Measurements from ENCODE around the gene ADAMTS16. TPM values are rescaled to one million over a fixed set of nuclear protein-coding genes. Genes with fewer than 3 reads are reported as not detected.

ADAMTS16 gene
- total and polyA plus RNA-seq, 12 donors: 0.01 to 0.47 (median 0.12) TPM; not detected in 6

DNA sequence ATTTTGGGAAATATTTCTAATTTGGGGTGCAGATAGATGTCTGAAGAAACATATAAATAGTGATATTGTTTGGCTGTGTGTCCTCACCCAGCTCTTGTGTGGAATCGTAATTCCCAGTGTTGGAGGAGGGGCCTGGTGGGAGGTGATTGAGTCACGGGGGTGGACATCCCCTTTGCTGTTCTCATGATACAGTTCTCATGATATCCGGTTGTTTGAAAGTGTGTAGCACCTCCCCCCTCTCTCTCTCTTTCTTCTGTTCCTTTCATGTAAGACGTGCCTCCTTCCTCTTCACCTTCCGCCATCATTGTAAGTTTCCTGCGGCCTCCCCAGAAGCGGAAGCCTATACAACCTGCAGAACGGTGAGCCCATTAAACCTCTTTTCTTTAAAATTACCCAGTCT, 11.4 kb upstream of the ADAMTS16 start:
- no peak for TF ChIP-seq CTCF (IDR thresholded peaks at IDR 0.05)
- WGBS, 2 donors: 69% methylated on average over 8 of the region's 8 CpGs
- Histone ChIP-seq H3K36me3 (no peaks in the 10 kb centered on the region), H3K4me3 (no peak overlapping the region), H3K9me3 (peaks cover 0 to 2% (median 0%) of the 10 kb centered on the region in 11 donors), H3K27me3 (peaks cover 0 to 13% (median 0%) of the 10 kb centered on the region in 7 donors), H3K27ac (no peak overlapping the region), H3K4me1 (no peaks in the 10 kb centered on the region)
- DNase-seq (no peak), ATAC-seq (no peak)
- intact Hi-C loops (cut with DNase I): no loop called here

DNA sequence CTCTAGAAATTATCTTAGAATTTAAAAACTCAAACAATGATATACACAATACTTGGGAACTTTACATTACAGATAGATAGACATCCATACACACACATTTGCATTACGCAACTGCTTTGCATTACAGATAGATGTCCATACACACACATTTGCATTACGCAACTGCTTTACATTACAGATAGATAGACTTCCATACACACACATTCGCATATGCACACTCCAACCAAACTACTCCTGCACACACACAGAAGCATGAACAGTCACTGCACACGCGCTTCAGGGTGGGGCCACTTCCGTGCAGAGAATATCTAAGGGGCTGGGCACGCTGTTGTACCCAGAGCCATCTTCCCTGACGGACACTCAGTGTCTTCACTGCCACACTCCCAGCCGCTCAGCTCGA, 7.9 kb upstream of the ADAMTS16 start:
- H3K27me3 ChIP-seq: peaks cover 0 to 5% (median 0%) of the 10 kb centered on the region in 7 donors
- no peak overlapping the region for H3K4me3 ChIP-seq
- no peak overlapping the region for H3K27ac ChIP-seq
- WGBS, 2 donors: 82% methylated on average over 10 of the region's 10 CpGs
- DNase-seq (no peak), ATAC-seq (no peak)
- H3K9me3 ChIP-seq: peaks cover 0 to 7% (median 0%) of the 10 kb centered on the region in 11 donors
- TF ChIP-seq CTCF (IDR thresholded peaks at IDR 0.05): no peak
- H3K36me3 ChIP-seq: no peaks in the 10 kb centered on the region
- H3K4me1 ChIP-seq: no peaks in the 10 kb centered on the region
- intact Hi-C loops (cut with DNase I): no loop called here

GRCh38 chr5:5132693-5133295, 7.3 kb upstream of the ADAMTS16 start:
- Histone ChIP-seq H3K36me3 (no peaks in the 10 kb centered on the region), H3K9me3 (peaks cover 0 to 7% (median 0%) of the 10 kb centered on the region in 11 donors), H3K4me3 (no peak overlapping the region), H3K27me3 (peaks cover 0 to 4% (median 0%) of the 10 kb centered on the region in 7 donors), H3K27ac (no peak overlapping the region), H3K4me1 (no peaks in the 10 kb centered on the region)
- WGBS, 2 donors: 77 to 79% methylated on average over 15 of the region's 15 CpGs
- DNase-seq: no peak
- ATAC-seq: peak in 1 of 8 donors; percentile 13
- intact Hi-C loops (cut with DNase I): no loop called here
- TF ChIP-seq CTCF (IDR thresholded peaks at IDR 0.05): no peak

DNA sequence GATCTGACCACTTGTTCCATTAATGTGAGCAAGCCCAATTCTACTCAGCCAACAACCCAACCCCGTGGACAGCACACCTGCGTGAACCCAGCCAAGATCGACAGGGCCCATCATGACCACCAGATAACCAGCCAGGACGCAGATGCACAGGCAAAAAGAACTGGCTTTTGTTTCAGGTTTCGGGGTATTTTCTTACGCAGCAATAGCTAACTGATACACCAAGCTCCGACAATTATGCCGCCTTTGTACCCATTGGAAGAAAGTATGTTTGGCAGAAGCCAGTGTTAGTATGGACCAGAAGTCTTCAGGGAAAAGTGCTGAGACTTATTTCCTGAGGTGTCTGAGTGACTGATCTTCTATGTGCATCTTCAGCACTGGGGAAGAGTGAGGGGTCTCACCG, 6.0 kb upstream of the ADAMTS16 start:
- no peak for ATAC-seq
- DNase-seq: no peak
- Histone ChIP-seq H3K27me3 (peaks cover 1 to 14% (median 4%) of the 10 kb centered on the region in 7 donors), H3K27ac (no peak overlapping the region), H3K4me3 (no peak overlapping the region), H3K4me1 (no peaks in the 10 kb centered on the region), H3K9me3 (peaks cover 0 to 7% (median 0%) of the 10 kb centered on the region in 11 donors), H3K36me3 (no peaks in the 10 kb centered on the region)
- intact Hi-C loops (cut with DNase I): no loop called here
- TF ChIP-seq CTCF (IDR thresholded peaks at IDR 0.05): no peak
- WGBS, 2 donors: 91 to 95% methylated on average over 9 of the region's 9 CpGs
